H9 (cell line): ENCODE data around the gene PLCL1. TPM values are rescaled to one million over a fixed set of nuclear protein-coding genes. Genes with fewer than 3 reads are reported as not detected.

Experiments
- DNase-seq: peaks from one replicate; pipeline ENCODE4 v3.0.0-alpha.2; 2017
- H2AFZ ChIP-seq: one replicate; pipeline ENCODE4 v1.6.1; 2013; ENCODE audit warnings: mild to moderate bottlenecking, low read length, control low read depth, moderate library complexity
- H2AK5ac ChIP-seq: 2 replicates; pipeline ENCODE4 v1.6.1; 2013; ENCODE audit warnings: low read length, control low read depth, mixed read lengths; ENCODE audit not compliant: insufficient read length
- H2BK120ac ChIP-seq: one replicate; pipeline ENCODE4 v1.6.1; 2013; ENCODE audit warnings: low read depth, mild to moderate bottlenecking, low read length, control low read depth, inconsistent platforms; ENCODE audit not compliant: poor library complexity, severe bottlenecking
- H2BK12ac ChIP-seq: 2 replicates; pipeline ENCODE4 v1.6.1; 2013; ENCODE audit warnings: low read length, control low read depth, mixed read lengths, low read depth; ENCODE audit not compliant: insufficient read length
- H2BK15ac ChIP-seq: 2 replicates; pipeline ENCODE4 v1.6.1; 2013; ENCODE audit warnings: low read depth, low read length, control low read depth
- H2BK20ac ChIP-seq: one replicate; pipeline ENCODE4 v1.6.1; 2013; ENCODE audit warnings: low read depth, mild to moderate bottlenecking, low read length, control low read depth, inconsistent platforms; ENCODE audit not compliant: poor library complexity, severe bottlenecking
- H2BK5ac ChIP-seq: 2 replicates; pipeline ENCODE4 v1.6.1; 2013; ENCODE audit warnings: low read length, control low read depth, mixed read lengths; ENCODE audit not compliant: insufficient read length
- H3K14ac ChIP-seq: 2 replicates; pipeline ENCODE4 v1.6.1; 2013; ENCODE audit warnings: low read length, control low read depth; ENCODE audit not compliant: insufficient read depth
- H3K18ac ChIP-seq: 2 replicates; pipeline ENCODE4 v1.6.1; 2013; ENCODE audit warnings: low read depth, mild to moderate bottlenecking, mixed read lengths, low read length, control low read depth; ENCODE audit not compliant: insufficient read length
- H3K23ac ChIP-seq: 2 replicates; pipeline ENCODE4 v1.6.1; 2013; ENCODE audit warnings: low read length, control low read depth, mixed read lengths, low read depth; ENCODE audit not compliant: insufficient read length
- H3K23me2 ChIP-seq: 2 replicates; pipeline ENCODE4 v1.6.1; 2013; ENCODE audit warnings: low read depth, mild to moderate bottlenecking, mixed read lengths, low read length, control low read depth; ENCODE audit not compliant: insufficient read length, poor library complexity, severe bottlenecking
- H3K27ac ChIP-seq: 2 replicates; pipeline ENCODE4 v1.5.1; 2013; ENCODE audit warnings: low read length, control low read depth, mixed read lengths, low read depth; ENCODE audit not compliant: insufficient read length
- H3K27me3 ChIP-seq: 2 replicates; pipeline ENCODE4 v1.6.1; 2013; ENCODE audit warnings: low read length, control low read depth, inconsistent platforms; ENCODE audit not compliant: insufficient read depth
- H3K4ac ChIP-seq: 2 replicates; pipeline ENCODE4 v1.6.1; 2013; ENCODE audit warnings: low read depth, mild to moderate bottlenecking, control low read depth, inconsistent platforms, low read length, moderate library complexity
- H3K4me1 ChIP-seq: 2 replicates; pipeline ENCODE4 v1.6.1; 2013; ENCODE audit warnings: low read length, control low read depth, inconsistent platforms; ENCODE audit not compliant: insufficient read depth
- H3K4me2 ChIP-seq: 2 replicates; pipeline ENCODE4 v1.6.1; 2013; ENCODE audit warnings: low read length, control low read depth, mixed read lengths; ENCODE audit not compliant: insufficient read length, insufficient read depth
- H3K56ac ChIP-seq: 2 replicates; pipeline ENCODE4 v1.6.1; 2013; ENCODE audit warnings: low read depth, mild to moderate bottlenecking, mixed read lengths, low read length, control low read depth; ENCODE audit not compliant: insufficient read length
- H3K79me1 ChIP-seq: 2 replicates; pipeline ENCODE4 v1.6.1; 2013; ENCODE audit warnings: low read depth, mild to moderate bottlenecking, moderate library complexity, low read length, control low read depth, inconsistent platforms; ENCODE audit not compliant: insufficient read depth, poor library complexity, severe bottlenecking
- H3K79me2 ChIP-seq: 2 replicates; pipeline ENCODE4 v1.6.1; 2013; ENCODE audit warnings: low read length, control low read depth, inconsistent platforms; ENCODE audit not compliant: insufficient read depth
- H3K9ac ChIP-seq: 2 replicates; pipeline ENCODE4 v1.6.1; 2013; ENCODE audit warnings: low read length, control low read depth, mixed read lengths; ENCODE audit not compliant: insufficient read length; ENCODE audit errors: extremely low read depth
- H3K9me3 ChIP-seq: one replicate; pipeline ENCODE4 v1.6.1; 2013; ENCODE audit warnings: low read depth, low read length, inconsistent platforms; ENCODE audit not compliant: control insufficient read depth
- H3T11ph ChIP-seq: one replicate; pipeline ENCODE4 v1.6.1; 2013; ENCODE audit warnings: mild to moderate bottlenecking, low read length, control low read depth, inconsistent platforms
- H4K20me1 ChIP-seq: one replicate; pipeline ENCODE4 v1.6.1; 2013; ENCODE audit not compliant: control insufficient read depth, insufficient read length, insufficient read depth
- H4K5ac ChIP-seq: 2 replicates; pipeline ENCODE4 v1.6.1; 2013; ENCODE audit warnings: low read depth, mild to moderate bottlenecking, mixed read lengths, low read length, control low read depth; ENCODE audit not compliant: insufficient read length
- H4K8ac ChIP-seq: replicated peaks from 2 replicates; pipeline ENCODE4 v1.6.1; 2013; ENCODE audit warnings: low read length, control low read depth, mixed read lengths, low read depth; ENCODE audit not compliant: insufficient read length
- H4K91ac ChIP-seq: 2 replicates; pipeline ENCODE4 v1.6.1; 2013; ENCODE audit warnings: low read depth, mild to moderate bottlenecking, moderate library complexity, mixed read lengths, low read length, control low read depth; ENCODE audit not compliant: insufficient read length
- H3K27ac Mint-ChIP-seq, 3 experiments: 2 replicates in 2 of 3; 3 replicates in 1 of 3; pipeline ENCODE4 v1.8.0; 2020 to 2021; ENCODE audit warnings: mixed read lengths in 3 of 3, mild to moderate bottlenecking in 1 of 3, moderate library complexity in 1 of 3
- H3K27me3 Mint-ChIP-seq: 2 replicates; pipeline ENCODE4 v1.8.0; 2021; ENCODE audit warnings: low read depth, mild to moderate bottlenecking, moderate library complexity, mixed read lengths
- H3K36me3 Mint-ChIP-seq, 3 experiments: 2 replicates in 2 of 3; 3 replicates in 1 of 3; pipeline ENCODE4 v1.8.0; 2020 to 2021; ENCODE audit warnings: low read depth in 3 of 3, mixed read lengths in 3 of 3; ENCODE audit not compliant: insufficient read depth in 1 of 3
- H3K4me1 Mint-ChIP-seq, 2 experiments: 2 replicates each; pipeline ENCODE4 v1.8.0; 2020; ENCODE audit warnings: mixed read lengths in 2 of 2
- H3K4me3 Mint-ChIP-seq, 2 experiments: 2 replicates in 1 of 2; 3 replicates in 1 of 2; pipeline ENCODE4 v1.8.0; 2020 to 2021; ENCODE audit warnings: mild to moderate bottlenecking in 2 of 2, mixed read lengths in 2 of 2, moderate library complexity in 1 of 2
- H3K9me3 Mint-ChIP-seq, 2 experiments: 2 replicates in 1 of 2; 3 replicates in 1 of 2; pipeline ENCODE4 v1.8.0; 2020; ENCODE audit warnings: mild to moderate bottlenecking in 2 of 2, mixed read lengths in 2 of 2, moderate library complexity in 1 of 2
- CTCF ChIP-seq: fragments of 200-600 bp; sonication (generic); conservative IDR thresholded peaks from 3 replicates; pipeline ENCODE4 v1.8.0; 2021; ENCODE audit warnings: antibody characterized with exemption, mild to moderate bottlenecking
- WGBS: extraction: QIAGEN DNeasy Blood & Tissue Kit; methylation state at CpG from one replicate; pipeline ENCODE4 v1.1.7; 2013; ENCODE audit warnings: missing lambda C conversion rate, low lambda C conversion rate, mixed read lengths; ENCODE audit not compliant: insufficient read length; ENCODE audit errors: extremely low coverage; 5-methylcytosine and 5-hydroxymethylcytosine counted together
- total RNA-seq: library from RNA; stranded (reverse); gene quantifications from 2 replicates; pipeline ENCODE4 v1.2.1, GENCODE V29; 2021

The PLCL1 gene
- total RNA-seq, 1 experiment from 2014 or later, result 0.04 TPM

GRCh38 chr2:198040835-198041234 is 236.4 kb downstream of the PLCL1 start:
- no peak overlapping the region for H2BK12ac ChIP-seq
- H4K20me1 ChIP-seq, result no peaks in the 10 kb centered on the region
- no peak overlapping the region for H2AFZ ChIP-seq
- no peak overlapping the region for H3K23ac ChIP-seq
- H2BK20ac ChIP-seq, result no peak overlapping the region
- no peaks in the 10 kb centered on the region for H3K79me1 ChIP-seq
- H3K4ac ChIP-seq, result no peak overlapping the region
- no peak overlapping the region for H4K8ac ChIP-seq
- Mint-ChIP-seq H3K4me3 (no peak overlapping the region), H3K4me1 (peaks cover 11 to 14% of the 10 kb centered on the region in 2 experiments), H3K9me3 (no peaks in the 10 kb centered on the region), H3K36me3 (no peaks in the 10 kb centered on the region), H3K27ac (no peak overlapping the region), H3K27me3 (no peaks in the 10 kb centered on the region; the same call in 1 of the 2 replicates)
- no peak overlapping the region for H3T11ph ChIP-seq
- no peak overlapping the region for H3K56ac ChIP-seq
- H4K5ac ChIP-seq, result no peak overlapping the region
- H3K14ac ChIP-seq, result no peak overlapping the region
- no peak overlapping the region for H4K91ac ChIP-seq
- H2AK5ac ChIP-seq, result no peak overlapping the region
- H3K9ac ChIP-seq, result no peak overlapping the region
- H3K18ac ChIP-seq, result no peak overlapping the region
- TF ChIP-seq CTCF, result no peak
- H3K9me3 ChIP-seq, result no peaks in the 10 kb centered on the region
- DNase-seq, result no peak
- no peaks in the 10 kb centered on the region for H3K23me2 ChIP-seq
- H2BK5ac ChIP-seq, result no peak overlapping the region
- no peak overlapping the region for H2BK120ac ChIP-seq
- H2BK15ac ChIP-seq, result no peak overlapping the region
- H3K4me1 ChIP-seq, result no peaks in the 10 kb centered on the region
- no peaks in the 10 kb centered on the region for H3K27me3 ChIP-seq
- no peaks in the 10 kb centered on the region for H3K79me2 ChIP-seq
- WGBS, result no CpG with 5 or more reads among the region's 2 CpGs
- H3K4me2 ChIP-seq, result no peak overlapping the region
- no peak overlapping the region for H3K27ac ChIP-seq
